Measurements from ENCODE around the gene NBAS. TPM values are rescaled to one million over a fixed set of nuclear protein-coding genes. Genes with fewer than 3 reads are reported as not detected.

NBAS gene
- total RNA-seq, 3 donors from 2014 or later (not counting 1 experiment from before 2014, with no cell fraction given), result 27.8 to 34.7 (median 29.2) TPM

GRCh38 chr2:15284614-15285013, 276.5 kb downstream of the NBAS start:
- Mint-ChIP-seq H3K9me3 (no peaks in the 10 kb centered on the region), H3K4me1 (peaks cover 0 to 6% of the 10 kb centered on the region in 2 donors)

GRCh38 chr2:15281681-15282080, 279.5 kb downstream of the NBAS start:
- TF ChIP-seq CTCF (IDR thresholded peaks at IDR 0.05), result no peak
- no peak for ATAC-seq
- H3K27ac Mint-ChIP-seq, result no peak overlapping the region

More at GRCh38 chr2:15284614-15285013, 276.5 kb downstream of the NBAS start:
- DNase-seq, result no peak
- intact Hi-C loops (cut with micrococcal nuclease), result no loop called here
- H3K27ac Mint-ChIP-seq, result no peak overlapping the region
- peaks cover 17% of the 10 kb centered on the region for H3K36me3 Mint-ChIP-seq
- WGBS (ENCODE audit: insufficient coverage), result 100% methylated on average over 1 of the region's 1 CpG
- H3K4me1 ChIP-seq (ENCODE audit: control insufficient read depth, insufficient read depth, low read length), result no peaks in the 10 kb centered on the region
- ATAC-seq, result no peak
- TF ChIP-seq CTCF (IDR thresholded peaks at IDR 0.05), result no peak
- H3K27me3 ChIP-seq (ENCODE audit: control insufficient read depth, insufficient read depth, low read length), result no peaks in the 10 kb centered on the region
- H3K4me3 ChIP-seq (ENCODE audit: low read length), result no peak overlapping the region
- peaks cover 4% of the 10 kb centered on the region for H3K36me3 ChIP-seq (ENCODE audit: control insufficient read depth, insufficient read depth, low read length)
- no peak overlapping the region for H3K4me3 Mint-ChIP-seq
- no peaks in the 10 kb centered on the region for H3K27me3 Mint-ChIP-seq (ENCODE audit: low read depth in 2 of 2)
- no peak overlapping the region for H3K27ac ChIP-seq (ENCODE audit: low read length)
- H3K9me3 ChIP-seq (ENCODE audit: control insufficient read depth, insufficient read depth, low read length), result no peaks in the 10 kb centered on the region

GRCh38 chr2:15279201-15279876, 281.8 kb downstream of the NBAS start:
- no peaks in the 10 kb centered on the region for H3K9me3 Mint-ChIP-seq
- no peaks in the 10 kb centered on the region for H3K4me1 Mint-ChIP-seq
- Histone ChIP-seq H3K4me1 (ENCODE audit: control insufficient read depth, insufficient read depth, low read length) (no peaks in the 10 kb centered on the region), H3K9me3 (ENCODE audit: control insufficient read depth, insufficient read depth, low read length) (no peaks in the 10 kb centered on the region), H3K4me3 (ENCODE audit: low read length) (no peak overlapping the region), H3K27me3 (ENCODE audit: control insufficient read depth, insufficient read depth, low read length) (no peaks in the 10 kb centered on the region), H3K36me3 (ENCODE audit: control insufficient read depth, insufficient read depth, low read length) (peaks cover 10% of the 10 kb centered on the region), H3K27ac (ENCODE audit: low read length) (no peak overlapping the region)
- H3K4me3 Mint-ChIP-seq, result no peak overlapping the region
- no peaks in the 10 kb centered on the region for H3K27me3 Mint-ChIP-seq (ENCODE audit: low read depth in 2 of 2)
- TF ChIP-seq CTCF (IDR thresholded peaks at IDR 0.05), result no peak
- WGBS (ENCODE audit: insufficient coverage), result 69% methylated on average over 2 of the region's 2 CpGs
- ATAC-seq (no peak), DNase-seq (no peak)
- intact Hi-C loops (cut with micrococcal nuclease), result no loop called here
- no peak overlapping the region for H3K27ac Mint-ChIP-seq
- peaks cover 8% of the 10 kb centered on the region for H3K36me3 Mint-ChIP-seq

More at GRCh38 chr2:15281681-15282080, 279.5 kb downstream of the NBAS start:
- no peak for DNase-seq
- H3K36me3 Mint-ChIP-seq, result peaks cover 14% of the 10 kb centered on the region
- 92% methylated on average over 2 of the region's 2 CpGs for WGBS (ENCODE audit: insufficient coverage)
- H3K9me3 Mint-ChIP-seq, result no peaks in the 10 kb centered on the region
- intact Hi-C loops (cut with micrococcal nuclease), result no loop called here
- Histone ChIP-seq H3K4me3 (ENCODE audit: low read length) (no peak overlapping the region), H3K4me1 (ENCODE audit: control insufficient read depth, insufficient read depth, low read length) (no peaks in the 10 kb centered on the region), H3K27ac (ENCODE audit: low read length) (no peak overlapping the region), H3K36me3 (ENCODE audit: control insufficient read depth, insufficient read depth, low read length) (peaks cover 2% of the 10 kb centered on the region), H3K27me3 (ENCODE audit: control insufficient read depth, insufficient read depth, low read length) (no peaks in the 10 kb centered on the region), H3K9me3 (ENCODE audit: control insufficient read depth, insufficient read depth, low read length) (no peaks in the 10 kb centered on the region)
- no peak overlapping the region for H3K4me3 Mint-ChIP-seq
- H3K27me3 Mint-ChIP-seq (ENCODE audit: low read depth in 2 of 2), result no peaks in the 10 kb centered on the region
- H3K4me1 Mint-ChIP-seq, result no peaks in the 10 kb centered on the region

- peaks cover 9% of the 10 kb centered on the region for H3K36me3 Mint-ChIP-seq
- H3K36me3 ChIP-seq (ENCODE audit: control insufficient read depth, insufficient read depth, low read length), result peaks cover 10% of the 10 kb centered on the region
- ATAC-seq, result no peak
Observed at GRCh38 chr2:15278296-15278695, 282.8 kb downstream of the NBAS start.

More at GRCh38 chr2:15278296-15278695, 282.8 kb downstream of the NBAS start:
- WGBS (ENCODE audit: insufficient coverage), result 100% methylated on average over 2 of the region's 3 CpGs
- H3K27ac ChIP-seq (ENCODE audit: low read length), result no peak overlapping the region
- H3K27me3 Mint-ChIP-seq (ENCODE audit: low read depth in 2 of 2), result no peaks in the 10 kb centered on the region
- no peak for DNase-seq
- no peaks in the 10 kb centered on the region for H3K27me3 ChIP-seq (ENCODE audit: control insufficient read depth, insufficient read depth, low read length)
- no peaks in the 10 kb centered on the region for H3K9me3 Mint-ChIP-seq
- H3K9me3 ChIP-seq (ENCODE audit: control insufficient read depth, insufficient read depth, low read length), result no peaks in the 10 kb centered on the region
- no peak overlapping the region for H3K27ac Mint-ChIP-seq
- peaks cover 0 to 2% of the 10 kb centered on the region in 2 donors for H3K4me1 Mint-ChIP-seq
- H3K4me1 ChIP-seq (ENCODE audit: control insufficient read depth, insufficient read depth, low read length), result no peaks in the 10 kb centered on the region
- intact Hi-C loops (cut with micrococcal nuclease), result no loop called here
- H3K4me3 ChIP-seq (ENCODE audit: low read length), result no peak overlapping the region
- H3K4me3 Mint-ChIP-seq, result no peak overlapping the region
- no peak for TF ChIP-seq CTCF (IDR thresholded peaks at IDR 0.05)

Measured in natural killer cell (primary cell).